ENCODE measurements around the gene CLASP1. TPM values are rescaled to one million over a fixed set of nuclear protein-coding genes. Genes with fewer than 3 reads are reported as not detected.

Gene CLASP1
- total and polyA plus RNA-seq, 4 donors, result 7.5 to 50.0 (median 21.9) TPM

DNA sequence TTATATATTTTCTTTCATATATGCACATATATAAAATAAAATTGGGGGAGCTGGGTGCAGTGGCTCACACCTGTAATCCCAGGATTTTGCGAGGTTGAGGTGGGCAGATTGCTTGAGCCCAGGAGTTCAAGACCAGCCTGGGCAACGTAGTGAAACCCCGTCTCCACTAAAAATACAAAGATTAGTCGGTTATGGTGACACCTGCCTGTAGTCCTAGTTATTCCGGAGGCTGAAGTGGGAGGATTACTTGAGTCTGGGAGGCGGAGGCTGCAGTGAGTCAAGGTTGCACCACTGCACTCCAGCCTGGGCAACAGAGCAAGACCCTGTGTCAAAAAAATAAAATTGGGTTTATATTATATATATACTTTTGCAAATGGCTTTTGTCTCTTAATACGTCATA lies 324.7 kb downstream of the CLASP1 start:
- Histone ChIP-seq H3K9me3 (ENCODE audit: control insufficient read depth in 4 of 4, low read length in 3 of 4) (no peaks in the 10 kb centered on the region), H3K27me3 (ENCODE audit: control insufficient read depth in 4 of 4, insufficient read depth in 4 of 4, low read length in 3 of 4) (no peaks in the 10 kb centered on the region), H3K27ac (ENCODE audit: low read depth in 1 of 2, low read length in 2 of 2) (no peak overlapping the region), H3K9ac (ENCODE audit: low read depth in 1 of 2, low read length in 2 of 2) (no peak overlapping the region), H3K36me3 (ENCODE audit: control insufficient read depth in 4 of 4, insufficient read depth in 3 of 4, low read depth in 1 of 4, low read length in 3 of 4) (no peaks in the 10 kb centered on the region), H3K4me1 (ENCODE audit: control insufficient read depth in 4 of 4, insufficient read depth in 4 of 4, low read length in 3 of 4) (no peaks in the 10 kb centered on the region), H3K4me3 (ENCODE audit: low read depth in 1 of 3, low read length in 3 of 3) (no peak overlapping the region)
- 96% methylated on average over 7 of the region's 7 CpGs for WGBS
- no peak for TF ChIP-seq HNF4A (conservative IDR thresholded peaks at IDR 0.05)
- TF ChIP-seq SP1 (IDR thresholded peaks at IDR 0.05), result no peak
- TF ChIP-seq, protein P1, sequence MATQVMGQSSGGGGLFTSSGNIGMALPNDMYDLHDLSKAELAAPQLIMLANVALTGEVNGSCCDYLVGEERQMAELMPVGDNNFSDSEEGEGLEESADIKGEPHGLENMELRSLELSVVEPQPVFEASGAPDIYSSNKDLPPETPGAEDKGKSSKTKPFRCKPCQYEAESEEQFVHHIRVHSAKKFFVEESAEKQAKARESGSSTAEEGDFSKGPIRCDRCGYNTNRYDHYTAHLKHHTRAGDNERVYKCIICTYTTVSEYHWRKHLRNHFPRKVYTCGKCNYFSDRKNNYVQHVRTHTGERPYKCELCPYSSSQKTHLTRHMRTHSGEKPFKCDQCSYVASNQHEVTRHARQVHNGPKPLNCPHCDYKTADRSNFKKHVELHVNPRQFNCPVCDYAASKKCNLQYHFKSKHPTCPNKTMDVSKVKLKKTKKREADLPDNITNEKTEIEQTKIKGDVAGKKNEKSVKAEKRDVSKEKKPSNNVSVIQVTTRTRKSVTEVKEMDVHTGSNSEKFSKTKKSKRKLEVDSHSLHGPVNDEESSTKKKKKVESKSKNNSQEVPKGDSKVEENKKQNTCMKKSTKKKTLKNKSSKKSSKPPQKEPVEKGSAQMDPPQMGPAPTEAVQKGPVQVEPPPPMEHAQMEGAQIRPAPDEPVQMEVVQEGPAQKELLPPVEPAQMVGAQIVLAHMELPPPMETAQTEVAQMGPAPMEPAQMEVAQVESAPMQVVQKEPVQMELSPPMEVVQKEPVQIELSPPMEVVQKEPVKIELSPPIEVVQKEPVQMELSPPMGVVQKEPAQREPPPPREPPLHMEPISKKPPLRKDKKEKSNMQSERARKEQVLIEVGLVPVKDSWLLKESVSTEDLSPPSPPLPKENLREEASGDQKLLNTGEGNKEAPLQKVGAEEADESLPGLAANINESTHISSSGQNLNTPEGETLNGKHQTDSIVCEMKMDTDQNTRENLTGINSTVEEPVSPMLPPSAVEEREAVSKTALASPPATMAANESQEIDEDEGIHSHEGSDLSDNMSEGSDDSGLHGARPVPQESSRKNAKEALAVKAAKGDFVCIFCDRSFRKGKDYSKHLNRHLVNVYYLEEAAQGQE (IDR thresholded peaks at IDR 0.05), result no peak
- TF ChIP-seq FOXA2 (IDR thresholded peaks at IDR 0.05), result no peak
- TF ChIP-seq EGR1 (IDR thresholded peaks at IDR 0.05; ENCODE audit: low read depth in 2 of 2), result no peak
- TF ChIP-seq NR2F2 (IDR thresholded peaks at IDR 0.05), result no peak
- no peak for TF ChIP-seq FOXA1 (IDR thresholded peaks at IDR 0.05)
- TF ChIP-seq, protein P2, sequence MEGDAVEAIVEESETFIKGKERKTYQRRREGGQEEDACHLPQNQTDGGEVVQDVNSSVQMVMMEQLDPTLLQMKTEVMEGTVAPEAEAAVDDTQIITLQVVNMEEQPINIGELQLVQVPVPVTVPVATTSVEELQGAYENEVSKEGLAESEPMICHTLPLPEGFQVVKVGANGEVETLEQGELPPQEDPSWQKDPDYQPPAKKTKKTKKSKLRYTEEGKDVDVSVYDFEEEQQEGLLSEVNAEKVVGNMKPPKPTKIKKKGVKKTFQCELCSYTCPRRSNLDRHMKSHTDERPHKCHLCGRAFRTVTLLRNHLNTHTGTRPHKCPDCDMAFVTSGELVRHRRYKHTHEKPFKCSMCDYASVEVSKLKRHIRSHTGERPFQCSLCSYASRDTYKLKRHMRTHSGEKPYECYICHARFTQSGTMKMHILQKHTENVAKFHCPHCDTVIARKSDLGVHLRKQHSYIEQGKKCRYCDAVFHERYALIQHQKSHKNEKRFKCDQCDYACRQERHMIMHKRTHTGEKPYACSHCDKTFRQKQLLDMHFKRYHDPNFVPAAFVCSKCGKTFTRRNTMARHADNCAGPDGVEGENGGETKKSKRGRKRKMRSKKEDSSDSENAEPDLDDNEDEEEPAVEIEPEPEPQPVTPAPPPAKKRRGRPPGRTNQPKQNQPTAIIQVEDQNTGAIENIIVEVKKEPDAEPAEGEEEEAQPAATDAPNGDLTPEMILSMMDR (IDR thresholded peaks at IDR 0.05; ENCODE audit: low read depth, low read length, missing input control), result no peak
- TF ChIP-seq, protein P3, sequence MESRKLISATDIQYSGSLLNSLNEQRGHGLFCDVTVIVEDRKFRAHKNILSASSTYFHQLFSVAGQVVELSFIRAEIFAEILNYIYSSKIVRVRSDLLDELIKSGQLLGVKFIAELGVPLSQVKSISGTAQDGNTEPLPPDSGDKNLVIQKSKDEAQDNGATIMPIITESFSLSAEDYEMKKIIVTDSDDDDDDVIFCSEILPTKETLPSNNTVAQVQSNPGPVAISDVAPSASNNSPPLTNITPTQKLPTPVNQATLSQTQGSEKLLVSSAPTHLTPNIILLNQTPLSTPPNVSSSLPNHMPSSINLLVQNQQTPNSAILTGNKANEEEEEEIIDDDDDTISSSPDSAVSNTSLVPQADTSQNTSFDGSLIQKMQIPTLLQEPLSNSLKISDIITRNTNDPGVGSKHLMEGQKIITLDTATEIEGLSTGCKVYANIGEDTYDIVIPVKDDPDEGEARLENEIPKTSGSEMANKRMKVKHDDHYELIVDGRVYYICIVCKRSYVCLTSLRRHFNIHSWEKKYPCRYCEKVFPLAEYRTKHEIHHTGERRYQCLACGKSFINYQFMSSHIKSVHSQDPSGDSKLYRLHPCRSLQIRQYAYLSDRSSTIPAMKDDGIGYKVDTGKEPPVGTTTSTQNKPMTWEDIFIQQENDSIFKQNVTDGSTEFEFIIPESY (IDR thresholded peaks at IDR 0.05), result no peak
- no peak for DNase-seq (ENCODE audit: low spot score)

DNA sequence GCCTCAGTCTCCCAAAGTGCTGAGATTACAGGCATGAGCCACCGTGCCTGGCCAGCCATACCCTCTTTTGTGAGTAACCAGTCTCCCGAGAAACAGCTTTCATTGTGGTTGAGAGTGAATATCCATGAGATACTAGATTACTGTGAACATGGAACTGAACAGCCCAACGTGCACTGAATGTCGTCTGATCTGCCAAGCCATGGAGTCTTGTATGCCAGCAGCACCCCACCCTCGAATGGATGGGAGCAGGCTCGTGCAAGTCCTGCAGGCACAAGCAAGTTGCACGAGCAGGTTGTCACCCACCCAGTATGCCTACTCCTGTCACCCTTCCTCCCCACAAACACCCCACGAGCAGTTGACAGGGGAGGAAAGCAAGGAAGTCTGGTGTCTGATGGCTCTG lies 327.8 kb downstream of the CLASP1 start:
- TF ChIP-seq, protein P4, sequence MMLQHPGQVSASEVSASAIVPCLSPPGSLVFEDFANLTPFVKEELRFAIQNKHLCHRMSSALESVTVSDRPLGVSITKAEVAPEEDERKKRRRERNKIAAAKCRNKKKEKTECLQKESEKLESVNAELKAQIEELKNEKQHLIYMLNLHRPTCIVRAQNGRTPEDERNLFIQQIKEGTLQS (IDR thresholded peaks at IDR 0.05), result no peak
- TF ChIP-seq EGR1 (IDR thresholded peaks at IDR 0.05; ENCODE audit: low read depth in 2 of 2) (no peak), JUND (IDR thresholded peaks at IDR 0.05) (no peak), SP1 (IDR thresholded peaks at IDR 0.05) (no peak), FOXA2 (IDR thresholded peaks at IDR 0.05) (no peak), TAF1 (conservative IDR thresholded peaks at IDR 0.05) (no peak), HNF4G (IDR thresholded peaks at IDR 0.05) (no peak), GABPA (IDR thresholded peaks at IDR 0.05 in 1 of 2, conservative IDR thresholded peaks at IDR 0.05 in 1 of 2) (no peak), HNF4A (conservative IDR thresholded peaks at IDR 0.05) (no peak), RXRA (IDR thresholded peaks at IDR 0.05) (no peak), NR2F2 (IDR thresholded peaks at IDR 0.05) (no peak), FOXA1 (IDR thresholded peaks at IDR 0.05) (no peak), YY1 (IDR thresholded peaks at IDR 0.05) (no peak), RAD21 (IDR thresholded peaks at IDR 0.05) (no peak)
- TF ChIP-seq, protein P1 (IDR thresholded peaks at IDR 0.05), result no peak
- H3K27ac ChIP-seq (ENCODE audit: low read depth in 1 of 2, low read length in 2 of 2), result no peak overlapping the region
- no peak for DNase-seq (ENCODE audit: low spot score)
- no peak overlapping the region for H3K4me3 ChIP-seq (ENCODE audit: low read depth in 1 of 3, low read length in 3 of 3)
- no peak overlapping the region for H3K9ac ChIP-seq (ENCODE audit: low read depth in 1 of 2, low read length in 2 of 2)
- H3K4me1 ChIP-seq (ENCODE audit: control insufficient read depth in 4 of 4, insufficient read depth in 4 of 4, low read length in 3 of 4), result no peaks in the 10 kb centered on the region
- WGBS, result 89% methylated on average over 8 of the region's 8 CpGs
- H3K36me3 ChIP-seq (ENCODE audit: control insufficient read depth in 4 of 4, insufficient read depth in 3 of 4, low read depth in 1 of 4, low read length in 3 of 4), result no peaks in the 10 kb centered on the region
- no peaks in the 10 kb centered on the region for H3K9me3 ChIP-seq (ENCODE audit: control insufficient read depth in 4 of 4, low read length in 3 of 4)
- no peaks in the 10 kb centered on the region for H3K27me3 ChIP-seq (ENCODE audit: control insufficient read depth in 4 of 4, insufficient read depth in 4 of 4, low read length in 3 of 4)
